ENCODE results near the gene UBXN7. TPM values are rescaled to one million over a fixed set of nuclear protein-coding genes. Genes with fewer than 3 reads are reported as not detected.
"Not testable (repeated sequence)": the region's sequence is repeated elsewhere in the genome, so short reads cannot be mapped to it uniquely, and the experiment has no call there.

Gene UBXN7
- polyA plus RNA-seq, 1 donor from 2014 or later = 19.6 TPM

DNA sequence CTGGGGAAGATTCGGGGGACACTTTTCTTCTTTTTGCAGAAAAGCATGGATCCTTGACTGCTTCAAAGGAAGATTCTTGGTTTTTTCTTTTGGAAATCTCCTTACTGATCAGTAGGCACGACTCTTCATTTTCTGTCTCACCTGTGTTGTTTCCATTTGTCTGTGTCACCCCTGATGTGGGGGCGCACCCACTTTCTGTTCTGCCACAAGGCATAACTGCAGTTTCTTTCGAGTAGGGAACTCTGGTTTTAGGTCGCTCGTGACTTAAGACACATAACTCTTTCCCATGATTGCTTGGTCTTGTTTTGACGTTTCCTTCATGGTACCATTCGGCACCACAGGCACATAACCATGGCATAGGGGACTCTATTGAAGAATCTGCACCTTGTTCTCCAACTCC, 40.1 kb upstream of the UBXN7 start:
- H3K27me3 ChIP-seq (ENCODE audit: insufficient read depth, low read depth, low read length) = no peaks in the 10 kb centered on the region
- H3K9me2 ChIP-seq (ENCODE audit: insufficient read depth, low read length) = no peaks in the 10 kb centered on the region
- no peaks in the 10 kb centered on the region for H3F3A ChIP-seq (ENCODE audit: insufficient read depth, low read length, poor library complexity, severe bottlenecking)
- no peaks in the 10 kb centered on the region for H4K20me1 ChIP-seq (ENCODE audit: insufficient read depth)
- no peaks in the 10 kb centered on the region for H3K9me3 ChIP-seq (ENCODE audit: low read length)
- no peak overlapping the region for H2AFZ ChIP-seq (ENCODE audit: low read depth, low read length)
- no peaks in the 10 kb centered on the region for H3K36me3 ChIP-seq (ENCODE audit: insufficient read depth, low read length)
- no peak overlapping the region for H3K4me3 ChIP-seq (ENCODE audit: low read length)
- H3K9ac ChIP-seq (ENCODE audit: low read length) = no peak overlapping the region
- no peak for TF ChIP-seq POLR2AphosphoS5 (IDR thresholded peaks at IDR 0.05)
- no peak for TF ChIP-seq EZH2 (IDR thresholded peaks at IDR 0.05; ENCODE audit: borderline replicate concordance, insufficient read depth, low read length, poor library complexity, severe bottlenecking)
- TF ChIP-seq MXI1 (conservative IDR thresholded peaks at IDR 0.05; ENCODE audit: poor library complexity, severe bottlenecking) = no peak
- TF ChIP-seq TAF1 (IDR thresholded peaks at IDR 0.05; ENCODE audit: low read depth) = no peak
- peaks cover 7% of the 10 kb centered on the region for H3K79me2 ChIP-seq (replicated peaks; ENCODE audit: insufficient read depth, low read length)
- no peak overlapping the region for H3K4me2 ChIP-seq (ENCODE audit: low read length)
- H3K27ac ChIP-seq (ENCODE audit: low read length) = no peak overlapping the region

- no peak overlapping the region for H3K4me3 ChIP-seq (ENCODE audit: low read length)
- H3K27ac ChIP-seq (ENCODE audit: low read length) = no peak overlapping the region
- no peaks in the 10 kb centered on the region for H3K36me3 ChIP-seq (ENCODE audit: insufficient read depth, low read length)
- peaks cover 7% of the 10 kb centered on the region for H3K79me2 ChIP-seq (replicated peaks; ENCODE audit: insufficient read depth, low read length)
- H3K4me2 ChIP-seq (ENCODE audit: low read length) = no peak overlapping the region
- H3K9ac ChIP-seq (ENCODE audit: low read length) = no peak overlapping the region
- H3K9me2 ChIP-seq (ENCODE audit: insufficient read depth, low read length) = no peaks in the 10 kb centered on the region
- H4K20me1 ChIP-seq (ENCODE audit: insufficient read depth) = no peaks in the 10 kb centered on the region
- H2AFZ ChIP-seq (ENCODE audit: low read depth, low read length) = no peak overlapping the region
- no peaks in the 10 kb centered on the region for H3K27me3 ChIP-seq (ENCODE audit: insufficient read depth, low read depth, low read length)
- TF ChIP-seq RAD21 (conservative IDR thresholded peaks at IDR 0.05) (no peak), SMC3 (conservative IDR thresholded peaks at IDR 0.05; ENCODE audit: poor library complexity) (no peak), POLR2AphosphoS5 (IDR thresholded peaks at IDR 0.05) (no peak)
- H3K9me3 ChIP-seq (ENCODE audit: low read length) = no peaks in the 10 kb centered on the region
- no peaks in the 10 kb centered on the region for H3F3A ChIP-seq (ENCODE audit: insufficient read depth, low read length, poor library complexity, severe bottlenecking)
Observed at GRCh38 chr3:196471551-196471950, 39.3 kb upstream of the UBXN7 start.

- H3K9ac ChIP-seq (ENCODE audit: low read length); H2AFZ ChIP-seq (ENCODE audit: low read depth, low read length); H3K9me2 ChIP-seq (ENCODE audit: insufficient read depth, low read length); H3K79me2 ChIP-seq (replicated peaks; ENCODE audit: insufficient read depth, low read length); H3K36me3 ChIP-seq (ENCODE audit: insufficient read depth, low read length); H3K27me3 ChIP-seq (ENCODE audit: insufficient read depth, low read depth, low read length); H4K20me1 ChIP-seq (ENCODE audit: insufficient read depth); H3K4me3 ChIP-seq (ENCODE audit: low read length); H3K27ac ChIP-seq (ENCODE audit: low read length); H3K9me3 ChIP-seq (ENCODE audit: low read length); H3K4me2 ChIP-seq (ENCODE audit: low read length); H3F3A ChIP-seq (ENCODE audit: insufficient read depth, low read length, poor library complexity, severe bottlenecking): not testable (repeated sequence)
Observed at GRCh38 chr3:196470182-196470581, 38.0 kb upstream of the UBXN7 start.

GRCh38 chr3:196463804-196464203, 31.6 kb upstream of the UBXN7 start:
- H2AFZ ChIP-seq (ENCODE audit: low read depth, low read length) = no peak overlapping the region
- no peak overlapping the region for H3K9ac ChIP-seq (ENCODE audit: low read length)
- no peaks in the 10 kb centered on the region for H3K27me3 ChIP-seq (ENCODE audit: insufficient read depth, low read depth, low read length)
- TF ChIP-seq MXI1 (conservative IDR thresholded peaks at IDR 0.05; ENCODE audit: poor library complexity, severe bottlenecking) = no peak
- TF ChIP-seq EP300 (conservative IDR thresholded peaks at IDR 0.05; ENCODE audit: poor library complexity, severe bottlenecking) = no peak
- no peak for TF ChIP-seq RAD21 (conservative IDR thresholded peaks at IDR 0.05)
- no peak for TF ChIP-seq POLR2AphosphoS5 (IDR thresholded peaks at IDR 0.05)
- no peaks in the 10 kb centered on the region for H3K9me2 ChIP-seq (ENCODE audit: insufficient read depth, low read length)
- no peaks in the 10 kb centered on the region for H4K20me1 ChIP-seq (ENCODE audit: insufficient read depth)
- H3K4me2 ChIP-seq (ENCODE audit: low read length) = no peak overlapping the region
- H3F3A ChIP-seq (ENCODE audit: insufficient read depth, low read length, poor library complexity, severe bottlenecking) = no peaks in the 10 kb centered on the region
- no peak overlapping the region for H3K27ac ChIP-seq (ENCODE audit: low read length)
- H3K36me3 ChIP-seq (ENCODE audit: insufficient read depth, low read length) = no peaks in the 10 kb centered on the region
- H3K9me3 ChIP-seq (ENCODE audit: low read length) = no peaks in the 10 kb centered on the region
- H3K4me3 ChIP-seq (ENCODE audit: low read length) = no peak overlapping the region
- H3K79me2 ChIP-seq (replicated peaks; ENCODE audit: insufficient read depth, low read length) = peaks cover 1% of the 10 kb centered on the region
